IPS DF 4.7 (cell line): Measurements from ENCODE around the gene GSDME.
"Not testable (repeated sequence)": the region's sequence is repeated elsewhere in the genome, so short reads cannot be mapped to it uniquely, and the experiment has no call there.

ENCODE experiments used
- DNase-seq: peaks from one replicate; pipeline ENCODE4 v3.0.0-alpha.2; 2013; ENCODE audit warnings: low spot score; ENCODE audit errors: extremely low read depth

The GSDME gene

DNA sequence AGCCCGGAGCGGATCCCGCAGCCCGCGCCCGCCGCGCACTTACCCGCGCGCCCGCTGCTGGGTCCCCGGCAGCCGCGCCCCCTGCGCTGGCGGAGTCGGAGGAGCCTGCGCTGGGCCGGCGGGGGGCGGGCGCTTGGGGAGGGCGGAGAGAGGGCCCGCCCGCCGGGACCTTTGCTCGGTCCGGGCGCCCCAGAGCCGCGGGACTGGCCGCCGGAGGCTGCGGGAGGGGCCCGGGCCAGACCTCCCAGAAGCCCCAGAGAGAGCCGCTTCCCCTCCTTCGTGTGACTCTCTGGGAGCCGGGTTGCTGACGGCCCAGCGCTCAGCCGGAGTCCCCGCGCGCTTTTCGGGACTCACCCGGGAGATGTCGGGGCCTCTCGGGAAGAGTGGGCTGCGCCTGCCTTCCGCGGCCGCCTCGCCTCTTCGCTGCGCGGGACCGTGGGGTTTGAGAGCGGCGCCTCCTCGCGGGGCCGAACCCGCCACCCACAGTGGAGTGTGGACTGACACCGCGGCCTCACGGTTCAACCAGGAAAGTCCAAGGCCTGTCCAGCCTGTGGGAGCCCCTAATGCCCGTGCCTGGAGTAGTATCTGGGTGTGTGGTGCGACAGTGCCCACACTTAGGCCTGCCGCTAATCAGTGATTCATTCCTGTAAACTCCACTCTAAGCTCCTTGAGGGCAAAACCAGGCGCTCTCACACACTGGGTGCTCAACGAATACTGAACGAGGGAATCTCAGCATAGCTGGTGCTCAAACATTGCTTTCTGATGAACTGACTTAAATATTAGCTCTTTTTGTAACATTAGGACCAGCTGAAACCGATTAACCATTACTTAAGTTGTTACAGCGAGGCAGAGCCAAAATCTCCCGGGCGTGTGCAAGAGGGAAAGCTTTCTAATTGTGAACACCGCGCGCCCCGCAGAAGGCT, at the start of gene GSDME:
Gene GSDME (minus strand): TSS at position 112 of the 923 bp plus-strand sequence. CDS start 7,690 bp downstream, outside the sequence.
- DNase-seq = no peak

DNA sequence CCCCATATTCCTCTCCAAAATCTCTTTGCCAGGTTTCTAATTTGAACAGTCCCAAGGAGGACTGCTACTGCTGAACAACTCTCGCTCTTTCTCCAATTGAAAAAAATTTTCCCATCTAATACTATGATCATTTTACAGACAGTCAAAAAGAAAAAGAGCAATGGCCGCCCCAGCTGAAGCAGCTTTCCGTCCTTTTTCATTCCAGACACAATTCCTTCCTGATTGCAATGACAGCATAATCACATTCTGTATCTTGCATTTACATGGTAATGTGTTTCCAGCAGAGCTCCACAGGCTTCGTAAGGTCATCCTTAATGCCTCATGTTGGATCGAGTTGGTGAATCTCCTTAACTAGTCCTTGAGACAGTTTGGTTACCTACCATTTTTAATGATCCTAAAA, 45.0 kb upstream of the GSDME start:
- no peak for DNase-seq

DNA sequence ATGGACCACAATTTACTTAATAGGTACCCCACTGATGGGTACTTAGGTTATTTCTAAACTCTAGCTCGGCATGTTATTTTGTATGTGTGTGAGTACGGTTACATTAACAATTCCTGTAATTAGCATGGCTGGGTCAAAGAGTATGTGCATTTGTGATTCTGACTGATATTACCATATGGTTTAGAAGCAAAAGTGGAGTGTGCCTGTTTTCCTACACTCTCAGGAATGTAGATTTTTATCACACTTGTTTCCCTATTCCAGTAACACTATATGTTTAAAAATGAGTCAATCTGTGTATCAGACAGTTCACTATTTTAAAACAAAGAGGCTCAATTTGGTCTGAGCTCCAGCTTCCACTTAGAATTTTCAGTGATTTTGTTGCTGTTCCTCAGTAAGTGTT, 44.6 kb upstream of the GSDME start:
- no peak for DNase-seq

DNA sequence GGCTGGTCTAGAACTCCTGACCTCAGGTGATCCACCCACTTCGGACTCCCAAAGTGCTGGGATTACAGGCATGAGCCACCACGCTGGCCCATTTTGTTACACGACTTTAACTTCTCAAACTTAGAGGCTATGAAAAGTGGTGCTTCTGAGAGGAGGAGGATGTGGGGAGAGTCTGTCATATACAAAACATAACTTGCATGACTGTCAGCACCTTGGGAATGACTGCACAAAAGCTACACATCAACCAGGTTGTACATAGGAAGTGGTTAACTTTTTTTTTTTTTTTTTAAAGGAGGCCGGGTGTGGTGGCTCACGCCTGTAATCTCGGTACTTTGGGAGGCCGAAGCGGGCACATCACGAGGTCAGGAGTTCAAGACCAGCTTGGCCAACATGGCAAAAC, 43.4 kb upstream of the GSDME start:
- no peak for DNase-seq

DNA sequence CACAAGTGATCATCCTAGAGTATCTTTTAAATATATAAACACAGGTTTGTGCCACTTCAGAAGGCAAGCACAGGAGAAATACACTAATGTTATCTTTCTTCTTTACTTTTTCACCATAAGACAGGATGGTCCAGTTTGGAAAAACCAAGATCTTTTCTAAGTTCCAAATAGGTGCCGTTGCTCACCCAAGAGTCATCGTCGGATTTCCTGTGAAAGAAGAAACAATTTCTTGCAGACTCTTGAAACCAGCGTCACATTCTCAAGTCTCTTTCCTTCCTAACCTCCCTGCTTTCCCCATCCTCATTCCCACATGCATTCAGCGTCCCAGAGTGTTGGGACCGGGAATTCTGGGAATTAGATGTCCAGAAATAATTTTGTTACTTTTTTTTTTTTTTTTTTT, 42.8 kb upstream of the GSDME start:
- no peak for DNase-seq

DNA sequence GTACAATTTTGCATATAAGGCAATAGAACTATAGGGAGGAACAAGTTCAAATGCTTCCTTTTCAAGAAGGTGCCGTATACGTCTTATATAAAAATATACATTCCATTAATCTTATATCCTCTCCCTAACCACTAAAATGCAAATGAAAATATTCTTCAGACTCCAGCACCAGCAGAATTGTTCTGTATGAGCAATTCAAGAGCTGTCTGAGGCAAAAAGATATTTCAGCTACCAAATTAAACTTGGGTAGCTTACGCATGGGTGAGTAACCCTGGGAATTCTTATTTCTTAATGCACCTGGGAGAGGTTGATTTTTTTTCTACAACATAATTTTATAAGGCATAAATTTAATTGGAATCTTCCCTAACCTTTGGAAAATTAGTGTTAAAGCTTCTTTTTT, 42.2 kb upstream of the GSDME start:
- DNase-seq = no peak

DNA sequence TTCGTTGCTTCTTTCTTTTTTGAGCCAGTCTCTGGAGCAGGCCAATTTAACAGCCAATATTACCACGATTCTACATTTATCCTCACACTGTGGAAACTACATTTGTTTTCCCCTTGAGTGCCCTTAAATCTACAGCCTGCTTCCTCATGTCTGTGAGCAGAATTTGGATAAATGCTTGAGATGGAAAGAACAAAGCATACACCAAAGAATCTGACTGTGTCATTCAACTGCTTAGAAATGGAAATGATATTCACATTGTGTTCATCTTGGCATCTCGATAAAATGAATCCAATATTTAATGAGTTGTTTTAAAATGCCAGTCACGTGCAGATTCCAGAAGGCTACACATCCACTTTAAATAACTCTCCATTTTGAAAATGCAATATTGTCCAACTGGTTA, 41.0 kb upstream of the GSDME start:
- DNase-seq = no peak

DNA sequence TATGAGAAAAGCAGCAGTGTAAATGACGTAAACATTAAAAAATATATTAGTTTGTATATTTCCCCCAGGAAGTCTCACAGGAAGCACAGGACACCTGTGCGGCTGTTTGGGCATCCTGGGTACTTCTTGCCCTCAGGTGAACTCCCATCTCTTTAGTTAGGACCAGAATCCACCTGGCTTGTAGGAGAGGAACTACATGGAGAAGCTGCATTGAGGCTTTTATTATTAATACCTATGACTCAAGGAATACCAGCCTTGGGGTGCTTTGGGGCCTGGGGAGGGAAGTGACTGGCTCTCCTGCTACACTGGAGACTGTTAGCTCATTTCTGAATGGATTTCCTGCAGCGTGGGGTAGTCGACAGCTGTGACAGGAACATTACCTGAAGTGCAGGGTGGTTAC, 40.0 kb upstream of the GSDME start:
- DNase-seq = no peak

DNA sequence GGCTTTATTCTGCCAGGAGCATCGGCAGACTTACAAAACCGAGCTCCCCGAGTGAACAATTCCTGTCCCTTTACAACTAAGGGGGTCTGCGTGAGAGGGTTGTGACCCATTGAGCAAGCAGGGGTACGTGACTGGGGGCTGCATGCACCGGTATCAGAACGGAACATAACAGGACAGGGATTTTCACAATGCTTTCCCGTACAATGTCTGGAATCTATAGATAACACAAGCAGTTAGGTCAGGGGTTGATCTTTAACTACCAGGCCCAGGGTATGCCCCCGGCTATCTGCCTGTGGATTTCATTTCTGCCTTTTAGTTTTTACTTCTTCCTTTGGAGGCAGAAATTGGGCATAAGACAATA, 38.1 kb upstream of the GSDME start:
- no peak for DNase-seq

DNA sequence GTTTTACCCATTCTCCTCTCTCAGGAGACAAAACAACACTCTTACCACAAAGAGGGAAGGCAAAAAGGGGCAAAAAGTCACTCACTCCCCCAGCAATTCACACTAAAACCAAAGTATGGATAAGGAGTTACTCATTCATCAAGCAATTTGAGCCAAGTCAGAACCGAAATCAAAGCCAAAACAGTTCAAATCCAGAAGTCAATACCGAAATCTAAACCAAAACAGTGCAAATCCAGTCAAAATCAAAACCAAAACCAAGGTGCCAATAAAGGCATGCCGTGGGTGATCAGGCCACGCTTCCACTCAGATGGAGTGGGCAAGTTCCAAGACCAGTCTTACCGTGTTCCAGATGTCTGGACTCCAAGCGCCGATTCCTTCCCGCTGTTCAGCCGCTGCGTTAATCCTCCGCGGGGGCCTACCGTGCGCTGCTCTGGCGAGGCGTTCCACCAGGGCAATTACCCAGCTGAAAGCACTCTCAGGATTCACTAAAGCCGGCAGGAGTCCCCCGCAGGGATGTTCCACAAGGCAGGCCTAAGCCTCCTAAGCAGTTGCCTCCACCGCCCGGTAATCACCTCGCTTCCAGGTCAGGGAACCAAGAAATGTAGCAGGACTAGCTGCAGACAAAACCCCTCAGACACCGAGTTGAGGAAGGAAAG, 37.6 kb upstream of the GSDME start:
- not testable (repeated sequence) for DNase-seq

DNA sequence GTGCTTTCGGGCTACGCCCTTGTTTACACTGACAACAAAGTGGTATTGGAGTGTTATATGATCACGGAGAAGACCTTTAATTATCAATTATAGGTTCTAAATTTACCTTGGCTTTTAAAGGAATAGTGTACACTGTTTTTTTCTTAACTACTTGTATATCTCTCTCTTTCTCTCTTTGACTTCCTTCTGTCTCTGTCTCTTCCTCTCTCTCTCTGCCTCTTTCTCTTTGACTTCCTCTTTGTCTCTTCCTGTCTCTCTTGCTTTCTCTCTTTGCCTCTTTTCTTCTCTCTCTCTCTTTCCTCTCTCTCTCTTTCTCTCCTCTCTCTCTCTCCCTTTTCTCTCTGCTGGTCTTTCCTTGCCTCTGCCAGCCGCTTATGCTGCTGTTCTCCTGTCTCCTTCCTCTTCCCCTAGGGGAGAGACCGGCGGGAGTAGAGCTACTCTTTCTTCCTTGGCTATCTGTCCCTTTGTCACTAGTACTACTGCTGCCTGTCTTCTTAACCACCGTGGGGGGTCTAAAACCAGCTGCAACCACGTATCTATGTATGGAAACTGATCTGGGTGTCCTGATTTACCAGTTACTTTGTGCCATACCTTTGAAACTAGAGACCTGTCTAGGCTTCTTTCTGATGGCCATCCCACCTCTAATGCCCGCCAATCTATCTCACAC, 36.9 kb upstream of the GSDME start:
- DNase-seq = no peak

DNA sequence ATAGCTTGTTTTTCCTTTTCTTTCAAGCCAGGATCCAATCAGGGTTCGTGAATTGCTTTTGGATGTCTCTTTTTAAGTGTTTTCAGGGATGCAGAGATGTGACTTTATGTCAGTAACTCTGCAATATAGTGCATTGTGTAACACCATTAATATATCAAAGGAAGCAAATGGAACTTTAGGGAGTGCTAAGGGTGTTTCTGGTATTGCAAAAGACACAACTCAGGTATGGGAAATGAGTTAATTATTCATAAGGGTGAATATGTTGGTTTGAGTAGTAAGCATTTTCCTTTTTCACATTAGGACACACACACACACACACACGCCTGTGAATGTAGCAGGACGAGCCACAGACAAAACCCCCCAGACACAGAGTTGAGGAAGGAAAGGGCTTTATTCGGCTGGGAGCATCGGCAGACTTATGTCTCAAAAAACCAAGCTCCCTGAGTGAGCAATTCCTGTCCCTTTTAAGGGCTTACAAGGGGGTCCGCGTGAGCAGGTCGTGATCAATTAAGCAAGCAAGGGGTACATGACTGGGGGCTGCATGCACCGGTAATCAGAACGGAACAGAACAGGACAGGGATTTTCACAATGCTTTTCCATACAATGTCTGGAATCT, 31.8 kb upstream of the GSDME start:
- DNase-seq = no peak

DNA sequence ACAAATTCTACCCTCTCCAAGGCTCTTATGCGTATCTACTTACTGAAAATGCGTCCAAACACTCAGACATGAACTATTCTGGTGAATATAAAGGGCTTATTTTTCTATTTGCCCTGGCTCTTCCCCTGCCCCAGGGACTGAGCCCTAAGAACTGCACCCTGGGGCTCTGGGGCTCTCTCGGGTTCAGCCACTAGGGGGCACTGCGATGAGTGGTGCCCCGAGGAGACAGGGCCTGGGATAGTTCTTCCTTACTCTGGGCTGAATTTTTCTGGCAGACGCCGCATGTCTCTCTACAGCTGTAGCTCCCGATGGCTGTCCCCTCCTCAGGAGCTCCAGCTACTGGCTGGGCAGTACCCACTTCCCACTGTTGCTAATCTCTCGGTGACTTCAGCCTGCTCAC, 30.8 kb upstream of the GSDME start:
- no peak for DNase-seq

DNA sequence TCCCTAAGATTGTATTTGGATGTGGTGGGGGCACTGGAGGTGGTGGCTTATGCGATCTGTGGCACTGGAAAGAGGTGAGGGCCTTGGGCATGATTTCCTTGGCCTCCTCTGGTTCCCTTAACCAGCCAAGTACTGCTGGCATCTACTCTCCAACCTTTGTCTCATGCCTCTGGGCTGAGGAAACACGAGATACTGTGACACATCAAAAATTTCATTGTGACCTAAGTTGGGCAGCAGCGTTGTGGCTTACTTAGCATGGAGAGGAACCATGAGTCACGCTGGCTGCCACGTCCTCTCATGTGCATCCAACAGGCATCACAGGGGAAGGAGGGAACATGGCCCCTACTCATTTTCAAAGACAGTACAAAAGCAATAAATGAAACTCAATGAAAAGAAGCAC, 29.7 kb upstream of the GSDME start:
- no peak for DNase-seq

DNA sequence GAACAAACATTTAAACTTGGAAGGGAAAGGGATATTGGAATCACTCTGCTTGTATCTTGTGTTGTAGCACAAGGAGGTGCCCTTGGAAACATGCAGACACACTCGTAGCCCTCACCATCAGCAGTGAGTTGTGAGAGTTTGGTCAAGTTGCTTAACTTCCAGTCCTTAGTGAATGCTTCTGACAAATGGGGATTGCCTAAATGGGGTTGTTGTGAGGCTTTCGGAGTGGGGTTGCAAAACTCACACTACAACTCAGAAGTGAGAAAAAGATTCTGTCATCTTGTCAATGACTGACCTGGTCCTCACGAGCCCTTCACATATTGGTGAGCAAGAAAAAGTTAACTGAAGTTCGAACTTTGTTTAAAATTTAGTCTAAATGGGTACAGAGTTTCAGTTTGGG, 29.0 kb upstream of the GSDME start:
- DNase-seq = no peak

DNA sequence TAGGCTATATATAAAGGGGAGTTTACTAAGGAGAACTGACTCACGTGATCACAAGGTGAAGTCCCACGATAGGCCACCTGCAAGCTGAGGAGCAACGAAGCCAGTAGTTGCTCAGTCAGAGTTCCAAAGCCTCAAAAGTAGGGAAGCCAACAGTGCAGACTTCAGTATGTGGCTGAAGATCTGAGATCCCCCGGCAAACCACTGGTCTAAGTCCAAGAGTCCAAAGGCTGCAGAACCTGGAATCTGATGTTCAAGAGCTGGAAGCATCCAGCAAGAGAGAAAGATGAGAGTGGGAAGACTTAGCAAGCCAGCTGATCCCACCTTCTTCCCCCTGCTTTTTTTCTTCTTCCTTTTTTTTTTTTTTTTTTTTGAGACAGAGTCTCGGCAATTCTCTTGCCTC, 27.0 kb upstream of the GSDME start:
- DNase-seq = no peak

DNA sequence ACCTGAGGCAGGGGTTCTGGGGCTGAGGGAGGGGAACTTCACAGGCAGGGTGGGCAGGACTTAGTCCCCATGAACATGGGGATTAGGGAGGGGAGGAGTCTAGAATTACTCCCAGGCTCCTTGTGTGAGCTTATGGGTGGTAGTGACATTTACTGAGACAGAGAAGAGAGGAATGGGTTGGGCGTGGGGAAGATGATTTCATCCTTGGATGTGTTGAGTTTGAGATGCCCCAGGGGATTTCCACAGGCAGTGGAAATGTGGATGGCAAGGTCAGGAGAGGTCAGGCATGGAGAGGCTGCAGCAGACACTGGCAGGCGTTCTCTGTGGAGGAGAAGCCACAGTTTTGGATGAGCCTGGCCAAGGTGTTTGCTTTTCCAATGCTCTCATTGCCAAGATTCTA, 26.4 kb upstream of the GSDME start:
- DNase-seq = no peak

DNA sequence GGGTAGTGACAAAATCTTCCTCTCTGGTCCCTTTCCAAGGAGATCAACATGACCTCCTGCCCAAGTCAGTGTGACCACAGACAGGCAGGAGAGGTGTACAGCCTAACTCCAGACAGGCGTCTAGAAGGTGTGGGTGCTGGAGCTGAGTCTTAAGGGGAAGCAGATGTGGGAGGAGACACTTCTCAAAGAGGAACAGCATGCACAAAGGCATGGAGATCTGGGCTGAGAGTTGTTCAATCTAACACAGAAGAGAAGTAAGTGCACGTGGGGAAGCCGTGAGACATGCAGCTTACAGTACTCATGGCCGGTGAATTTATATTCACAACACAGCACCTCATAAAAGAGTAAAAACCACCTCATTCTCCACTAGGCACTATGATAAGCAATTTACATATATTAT, 23.8 kb upstream of the GSDME start:
- DNase-seq = no peak

DNA sequence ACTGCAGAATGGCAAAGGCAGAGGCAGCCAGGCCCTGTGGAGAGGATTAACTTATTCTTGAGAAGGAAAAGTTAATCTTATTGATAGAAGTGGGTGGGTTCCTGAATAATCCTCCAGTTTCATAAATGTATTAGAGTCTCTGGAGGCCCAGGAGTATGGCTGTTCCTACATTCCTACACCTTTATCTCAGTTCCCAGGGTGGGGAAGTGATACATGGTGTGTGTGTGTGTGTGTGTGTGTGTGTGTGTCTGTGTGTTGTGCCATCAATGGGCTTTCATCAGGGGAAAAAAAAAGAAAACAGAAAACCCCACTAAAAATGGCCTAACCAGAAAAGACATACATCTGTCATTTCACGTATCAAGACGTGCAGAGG, 22.0 kb upstream of the GSDME start:
- no peak for DNase-seq

DNA sequence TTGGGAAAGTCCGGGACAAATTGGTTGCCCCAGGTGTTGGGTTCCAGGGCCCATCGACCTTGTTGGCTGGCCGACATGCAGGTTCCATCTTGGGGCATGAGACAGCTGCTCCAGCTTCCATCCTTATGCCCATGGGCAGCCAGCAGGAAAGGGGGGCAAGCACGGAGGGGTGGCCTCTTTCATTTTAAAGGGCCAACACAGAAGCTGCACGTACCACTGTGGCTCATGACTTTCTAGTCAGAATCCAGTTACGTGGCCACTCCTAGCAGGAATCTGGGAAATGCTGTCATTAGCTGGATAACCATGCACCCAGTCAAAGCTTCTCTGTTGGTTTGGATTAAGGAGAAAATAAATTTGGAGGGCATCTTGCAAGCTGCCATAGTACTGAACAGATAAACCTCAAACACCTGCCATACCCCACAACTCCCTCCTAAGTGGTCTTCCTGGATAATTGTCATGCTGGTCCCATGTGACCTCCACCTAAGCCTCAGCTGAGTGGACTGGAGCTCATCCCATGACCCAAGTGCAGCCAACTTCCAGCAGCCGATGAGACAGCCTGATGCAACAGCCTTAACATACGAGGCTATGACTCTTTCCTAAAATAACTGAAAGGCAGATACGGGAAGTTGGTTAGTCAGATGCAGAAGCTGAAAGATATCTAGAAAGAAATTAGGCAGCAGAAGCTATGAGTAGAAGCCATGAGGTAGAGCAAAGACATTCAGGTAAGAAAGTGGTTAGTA, 21.4 kb upstream of the GSDME start:
- DNase-seq = no peak

DNA sequence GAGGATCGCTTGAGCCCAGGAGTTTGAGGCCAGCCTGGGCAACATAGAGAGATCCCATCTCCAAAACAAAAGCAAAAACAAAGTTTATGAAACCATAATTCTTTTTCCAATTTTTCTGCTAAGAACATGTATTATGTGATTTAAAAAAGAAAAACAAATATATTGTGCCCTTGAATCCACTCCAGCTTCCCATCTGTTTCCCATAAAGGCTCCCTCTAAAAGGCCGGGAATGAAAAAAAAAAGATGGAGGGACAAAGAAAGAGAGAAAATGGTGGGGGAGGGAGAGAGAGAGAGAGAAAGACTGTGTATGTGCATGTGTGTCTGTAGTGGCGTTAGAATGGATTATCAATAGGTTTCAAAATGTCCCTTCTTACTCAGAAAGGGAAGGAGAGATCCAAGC, 20.5 kb upstream of the GSDME start:
- no peak for DNase-seq
